ENCODE data around the gene PDCD1LG2.

Gene PDCD1LG2

DNA sequence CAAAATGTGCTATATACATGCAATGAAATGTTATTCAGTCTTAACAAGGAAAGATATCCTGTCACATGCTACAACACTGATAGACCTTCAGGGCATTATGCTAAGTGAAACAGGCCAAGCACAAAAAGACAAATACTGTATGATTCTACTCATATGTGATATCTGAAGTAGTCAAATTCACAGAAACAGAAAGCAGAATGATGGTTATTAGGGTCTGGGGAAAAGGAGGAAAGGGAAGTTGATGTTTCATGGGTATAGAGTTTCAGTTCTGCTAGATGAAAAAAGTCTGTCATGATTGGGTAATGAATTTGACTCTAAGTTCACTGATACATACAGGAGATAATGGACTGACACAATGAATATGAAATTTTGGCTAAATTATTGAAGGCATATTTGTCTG, 107.4 kb downstream of the PDCD1LG2 start:
- no peak for DNase-seq

DNA sequence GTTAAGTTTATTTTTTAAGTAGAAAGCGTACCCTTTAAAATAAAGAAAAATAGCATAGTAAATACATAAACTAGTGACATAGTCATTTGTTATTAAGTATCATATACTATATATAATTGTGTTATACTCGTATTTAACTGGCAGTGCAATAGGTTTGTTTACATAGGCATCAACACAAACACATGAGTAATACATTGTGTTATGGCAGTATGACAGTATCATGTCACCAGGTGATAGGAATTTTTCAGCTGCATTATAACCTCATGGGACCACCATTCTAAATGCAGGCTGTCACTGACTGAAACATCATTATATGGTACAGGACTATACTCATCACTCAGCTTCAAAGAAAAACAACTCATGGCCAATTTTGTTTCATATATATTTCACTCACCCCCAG, 110.2 kb downstream of the PDCD1LG2 start:
- no peak for DNase-seq

Data from cortex of kidney (tissue), 1 donor.